Right forelimb (tissue), 1 donor: Measurements from ENCODE around the gene NOXA1.
"Not testable (repeated sequence)": the region's sequence is repeated elsewhere in the genome, so short reads cannot be mapped to it uniquely, and the experiment has no call there.

Experiments
- DNase-seq: peaks from one replicate; pipeline ENCODE4 v3.0.0-alpha.2; 2018

Gene NOXA1

GRCh38 chr9:137441289-137441934 is 18.2 kb downstream of the NOXA1 start, which contains the start of gene ENTPD8:
TSS of gene ENTPD8 (minus strand) at chr9:137441357. CDS start at chr9:137438285, 3,072 bp downstream.
- DNase-seq: peak; percentile 71

DNA sequence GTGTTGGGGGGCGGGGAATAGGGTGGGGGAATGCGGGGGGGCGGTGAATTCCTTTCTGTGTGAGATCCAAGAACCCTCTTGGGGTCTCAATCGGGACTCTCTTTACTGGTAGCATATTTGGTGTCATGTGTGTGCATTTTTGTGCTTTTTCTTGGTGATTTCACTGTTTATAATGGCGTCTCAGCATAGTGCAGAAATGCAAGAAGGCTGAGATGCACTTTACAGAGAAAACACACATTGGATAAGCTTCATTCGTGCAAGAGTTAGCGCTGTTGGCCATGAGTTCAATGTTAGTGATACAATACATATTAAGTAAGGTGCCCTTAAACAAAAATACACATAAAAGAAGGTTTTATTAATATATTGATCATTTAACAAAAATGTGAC is 18.7 kb downstream of the NOXA1 start:
- DNase-seq: no peak

GRCh38 chr9:137444106-137444790 is 21.1 kb downstream of the NOXA1 start:
- DNase-seq: no peak

DNA sequence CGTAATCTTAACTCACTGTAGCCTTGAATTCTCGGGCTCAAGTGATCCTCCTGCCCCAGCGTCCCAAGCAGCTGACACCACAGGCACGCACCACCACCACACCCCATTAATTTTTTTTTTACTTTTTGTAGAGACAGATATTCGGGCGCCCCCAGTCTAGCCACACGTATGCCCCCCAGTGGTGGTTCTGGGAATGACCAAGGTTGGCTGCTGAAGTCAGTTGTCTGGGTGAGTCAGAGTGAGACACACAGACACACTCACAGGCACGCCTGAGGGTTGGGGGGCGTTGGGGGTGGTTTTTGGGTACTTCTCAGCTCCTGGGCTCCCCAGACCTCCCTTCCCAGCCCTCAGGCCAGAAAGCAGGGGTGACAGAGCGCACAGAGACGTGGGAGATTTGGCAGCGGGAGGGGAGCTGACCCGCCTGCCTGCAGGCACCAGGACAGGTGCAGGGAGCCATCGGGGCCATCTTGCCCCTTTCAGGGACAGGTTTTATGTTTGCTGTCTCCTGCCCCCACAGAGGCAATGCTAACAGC is 22.1 kb downstream of the NOXA1 start:
- peak; percentile 84 for DNase-seq

DNA sequence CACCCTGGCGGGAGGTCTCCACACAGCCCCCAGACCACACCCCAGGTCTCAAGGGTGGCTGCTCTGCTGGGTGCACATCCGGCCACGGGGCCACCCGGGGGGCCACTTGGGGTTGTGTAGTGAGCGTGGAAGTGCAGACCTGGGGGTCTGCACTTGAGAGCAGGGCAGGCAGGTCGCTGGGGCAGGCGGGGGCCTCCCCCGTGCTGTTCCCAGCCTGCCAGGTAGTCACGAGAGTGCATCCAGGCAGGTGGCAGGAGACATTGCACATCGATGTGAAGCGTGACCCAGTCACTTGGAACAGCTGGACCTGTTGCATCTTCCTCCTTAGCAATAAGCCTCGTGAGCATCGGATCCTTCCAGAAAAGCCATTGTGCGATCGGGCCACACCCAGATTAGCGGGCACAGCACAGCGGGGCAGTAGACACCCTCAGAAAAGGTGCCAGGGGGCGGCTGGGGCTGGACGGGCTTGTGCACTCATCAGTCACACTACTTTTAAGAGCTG is 22.8 kb downstream of the NOXA1 start:
- DNase-seq: no peak

DNA sequence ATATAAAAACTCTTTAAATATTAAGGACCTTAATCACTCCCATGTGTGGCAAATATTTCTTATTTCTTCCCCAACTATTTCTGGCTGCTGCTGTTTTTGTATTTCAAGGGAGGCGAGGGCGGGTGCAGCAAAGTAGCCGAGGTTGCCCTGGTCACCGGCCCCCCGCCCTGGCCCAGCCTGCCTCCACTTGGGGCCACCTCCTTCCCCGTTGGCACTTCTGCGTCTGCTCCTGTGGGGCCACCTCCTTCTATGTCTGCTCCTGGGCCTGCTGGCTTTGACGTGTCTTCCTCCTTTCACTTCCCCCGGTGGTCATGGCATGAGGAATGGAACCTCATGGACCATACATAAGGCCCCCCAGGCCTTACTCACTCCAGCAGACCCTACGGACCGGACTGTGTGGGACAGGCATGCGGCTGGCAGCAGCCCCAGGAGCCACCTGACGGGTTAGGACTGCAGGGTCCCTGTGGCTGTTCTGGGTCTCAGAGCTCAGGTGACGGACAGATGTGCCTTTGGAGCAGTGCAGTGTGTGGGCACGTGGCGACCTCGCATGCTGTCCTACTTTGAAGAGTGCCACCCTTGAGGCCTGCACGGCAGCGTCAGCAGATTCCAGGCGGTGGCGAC is 23.8 kb downstream of the NOXA1 start:
- no peak for DNase-seq

DNA sequence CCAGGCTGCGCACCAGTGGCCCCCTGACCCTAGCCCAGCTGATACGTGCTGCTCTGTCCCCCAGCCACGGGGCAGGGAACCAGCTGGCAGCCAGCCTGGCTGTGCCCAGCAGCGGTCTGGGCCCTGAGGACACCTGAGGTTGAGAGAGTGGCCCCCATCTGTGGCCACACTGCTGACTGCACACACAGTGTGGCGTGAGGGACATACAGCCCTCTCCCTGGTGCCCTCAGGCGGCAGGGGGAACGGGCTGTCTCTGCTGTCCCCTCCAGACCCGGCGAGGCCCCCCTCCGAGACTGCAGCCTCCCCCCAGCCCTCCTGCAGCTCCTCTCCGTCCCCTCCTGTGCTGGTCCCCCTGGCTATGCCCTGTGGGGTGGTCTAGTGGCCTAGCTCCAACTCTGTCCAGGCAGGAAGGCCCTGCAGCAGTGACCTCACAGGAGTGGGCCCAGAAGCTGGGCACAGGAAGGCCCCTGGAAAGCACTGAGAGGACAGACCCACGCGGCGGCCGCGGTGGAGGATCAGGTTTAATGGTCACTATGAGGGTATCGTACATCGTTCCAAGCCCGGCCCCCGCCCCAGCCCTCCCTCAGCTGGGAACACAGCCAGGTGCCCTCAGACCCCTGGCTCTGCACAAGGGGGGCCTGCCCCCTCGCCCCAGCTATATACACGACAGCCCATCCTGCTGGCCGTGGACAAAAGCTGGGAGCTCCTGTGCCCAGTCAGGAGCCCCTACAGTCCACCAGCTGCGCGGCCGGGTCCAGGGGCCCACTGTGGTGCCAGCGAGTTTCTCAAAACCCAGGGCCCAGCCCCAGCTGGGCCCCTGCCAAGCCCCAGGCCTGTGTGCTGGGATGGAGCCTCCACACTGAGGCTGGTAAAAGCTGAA is 24.8 kb downstream of the NOXA1 start:
- DNase-seq: no peak

DNA sequence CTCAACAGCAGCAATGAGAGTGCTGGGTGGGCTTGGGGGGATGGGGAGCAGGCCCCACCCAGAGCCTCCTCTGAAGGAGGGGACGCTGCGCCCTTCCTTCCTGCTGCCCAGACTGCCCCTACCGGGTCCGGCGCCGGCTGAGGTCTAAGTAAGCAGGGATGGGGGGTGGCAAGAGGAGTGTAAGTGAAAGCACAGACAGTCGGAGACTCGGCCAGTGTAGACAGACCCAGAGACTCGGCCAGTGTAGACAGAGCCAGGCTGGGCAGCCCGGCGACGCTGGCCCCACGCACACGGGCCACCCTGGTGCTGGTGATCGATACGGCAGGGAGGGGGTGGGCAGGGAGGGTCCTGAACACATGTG is 25.4 kb downstream of the NOXA1 start:
- no peak for DNase-seq

DNA sequence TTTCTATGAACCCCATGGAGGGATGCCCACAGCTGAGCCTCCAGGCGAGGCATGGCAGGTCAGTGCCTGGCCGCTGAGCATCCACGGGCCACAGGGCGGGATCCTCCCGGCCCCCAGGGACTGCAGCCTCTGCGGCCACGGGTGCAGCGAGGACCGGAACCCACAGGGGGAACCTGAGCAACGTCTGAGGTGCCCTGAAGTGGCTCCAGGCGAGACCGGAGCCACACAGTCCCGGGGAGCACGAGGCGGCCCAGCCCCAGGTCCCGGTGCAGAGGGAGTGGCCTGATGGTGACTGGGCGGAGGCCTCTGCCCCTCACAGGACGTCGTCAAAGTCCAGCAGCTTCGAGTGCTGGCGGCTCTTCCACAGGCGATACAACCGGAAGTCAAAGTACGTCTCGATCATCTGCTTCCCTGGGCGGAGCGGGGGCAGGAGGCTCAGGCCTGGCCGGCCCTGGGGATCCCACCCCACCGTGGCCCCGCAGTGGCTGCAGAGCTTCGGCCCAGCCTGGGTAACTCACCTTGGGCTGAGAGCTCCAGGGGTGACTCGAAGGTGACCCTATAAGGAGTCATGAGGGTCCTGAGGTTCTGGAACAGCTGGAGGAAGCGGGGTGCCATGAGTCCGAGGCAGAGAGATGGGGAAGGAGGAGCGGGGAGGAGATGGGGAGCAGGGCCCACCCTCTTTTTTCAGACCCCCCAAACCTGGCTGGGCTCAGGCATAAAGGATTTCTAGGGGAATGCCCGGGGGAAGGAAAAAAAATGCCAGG is 26.1 kb downstream of the NOXA1 start:
- no peak for DNase-seq

DNA sequence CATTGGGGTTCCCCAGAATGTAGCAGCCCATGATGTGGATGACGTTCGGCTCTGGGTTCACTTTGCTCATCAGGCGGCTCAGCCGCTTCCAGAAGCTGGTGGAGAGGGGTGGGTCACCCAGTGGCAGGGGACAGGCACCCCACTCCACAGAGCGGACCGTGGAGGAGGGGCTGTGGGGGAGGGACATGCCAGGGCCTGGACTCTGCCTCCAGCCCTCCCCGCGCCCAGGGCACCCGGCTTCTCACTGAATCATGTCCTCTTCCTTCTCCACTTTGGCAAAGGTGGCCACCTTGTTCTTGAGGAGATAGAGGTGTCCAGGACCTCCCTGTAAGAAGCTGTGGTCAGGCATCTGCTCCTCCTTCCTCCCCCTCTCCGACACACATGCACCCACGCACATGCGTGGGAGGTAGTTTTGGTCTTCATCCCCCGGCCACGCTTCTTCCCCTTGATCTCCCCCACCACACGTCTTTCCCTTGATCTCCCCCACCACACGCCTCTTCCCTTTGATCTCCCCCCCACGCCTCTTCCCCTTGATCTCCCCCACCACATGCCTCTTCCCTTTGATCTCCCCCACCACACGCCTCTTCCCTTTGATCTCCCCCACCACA is 26.8 kb downstream of the NOXA1 start:
- DNase-seq: no peak

- not testable (repeated sequence) for DNase-seq
These were observed 27.5 kb downstream of the NOXA1 start for GRCh38 chr9:137450539-137451222.

- DNase-seq: not testable (repeated sequence)
These were observed 28.2 kb downstream of the NOXA1 start for GRCh38 chr9:137451264-137452005.

DNA sequence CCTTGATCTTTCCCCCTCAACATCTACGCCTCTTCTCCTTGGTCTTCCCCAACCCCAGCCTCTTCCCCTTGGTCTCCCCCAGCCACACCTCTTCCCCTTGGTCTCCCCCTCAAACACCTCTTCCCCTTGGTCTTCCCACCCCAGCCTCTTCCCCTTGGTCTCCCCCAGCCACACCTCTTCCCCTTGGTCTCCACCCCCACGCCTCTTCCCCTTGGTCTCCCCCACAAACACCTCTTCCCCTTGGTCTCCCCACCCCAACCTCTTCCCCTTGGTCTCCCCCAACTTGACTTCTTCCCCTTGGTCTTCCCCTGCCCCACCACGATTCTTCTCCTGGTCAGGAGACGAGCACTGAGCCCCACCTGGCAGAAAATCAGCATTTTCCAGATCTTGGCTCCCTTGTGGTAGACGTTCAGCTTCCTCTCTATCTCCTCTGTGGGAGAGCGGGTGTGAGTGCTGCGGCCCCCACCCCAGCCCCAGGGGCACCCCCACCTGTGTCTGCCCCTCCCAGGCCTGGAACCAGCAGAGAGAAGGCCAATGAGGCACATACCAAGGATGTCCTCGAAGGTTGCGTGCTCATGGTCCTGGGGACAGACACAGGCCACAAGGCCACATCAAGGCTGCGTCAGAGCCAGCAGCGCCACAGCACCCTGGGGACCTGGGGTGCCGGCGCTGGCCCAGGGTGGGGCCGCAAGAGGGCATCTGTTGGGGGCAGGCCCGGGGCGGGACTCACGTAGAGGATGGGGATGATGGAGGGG is 29.0 kb downstream of the NOXA1 start:
- DNase-seq: no peak

DNA sequence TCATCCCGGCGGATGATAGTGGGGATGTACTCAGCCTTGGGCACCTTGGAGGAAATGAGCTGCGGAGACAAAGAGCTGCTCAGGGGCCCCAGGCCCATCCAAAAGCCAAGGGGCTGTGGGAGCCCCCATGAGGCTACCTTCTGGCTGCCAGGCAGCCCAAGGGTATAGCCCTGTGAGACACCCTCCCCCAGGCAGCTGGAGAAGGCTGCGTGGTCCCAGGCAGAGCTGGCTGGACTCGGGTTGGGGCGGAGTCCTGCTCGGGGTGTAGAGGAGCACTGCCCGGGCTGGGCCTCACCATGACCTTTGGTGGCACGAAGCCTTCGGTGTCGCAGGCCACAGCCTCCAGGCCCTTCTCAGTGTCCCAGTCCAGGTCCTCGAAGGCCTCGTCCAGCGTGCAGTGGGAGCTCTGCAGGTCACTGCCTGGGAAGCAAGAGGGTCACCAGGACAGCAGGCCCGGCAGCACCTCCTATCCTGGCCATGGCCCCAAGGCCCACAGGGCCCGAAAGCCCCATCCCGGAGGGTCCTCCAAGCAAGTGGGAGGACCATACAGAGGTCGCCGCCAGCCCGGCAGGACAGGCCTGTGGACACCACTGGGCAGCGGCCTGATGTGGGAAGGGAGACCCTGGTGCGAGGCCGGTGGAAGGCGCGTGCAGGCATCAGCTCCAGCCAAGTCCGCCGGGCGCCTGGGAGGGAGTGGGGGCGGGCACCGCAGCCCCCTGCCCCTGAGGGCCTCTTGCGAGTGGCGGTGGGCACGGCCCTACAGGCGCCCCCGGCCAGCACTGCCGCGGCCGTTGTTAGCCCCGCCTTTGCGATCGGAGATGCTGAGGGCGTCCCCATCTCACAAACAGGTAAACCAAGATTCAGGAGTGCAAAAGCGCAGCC is 29.8 kb downstream of the NOXA1 start:
- no peak for DNase-seq

GRCh38 chr9:137453643-137454081 is 30.5 kb downstream of the NOXA1 start:
- peak; percentile 76 for DNase-seq

DNA sequence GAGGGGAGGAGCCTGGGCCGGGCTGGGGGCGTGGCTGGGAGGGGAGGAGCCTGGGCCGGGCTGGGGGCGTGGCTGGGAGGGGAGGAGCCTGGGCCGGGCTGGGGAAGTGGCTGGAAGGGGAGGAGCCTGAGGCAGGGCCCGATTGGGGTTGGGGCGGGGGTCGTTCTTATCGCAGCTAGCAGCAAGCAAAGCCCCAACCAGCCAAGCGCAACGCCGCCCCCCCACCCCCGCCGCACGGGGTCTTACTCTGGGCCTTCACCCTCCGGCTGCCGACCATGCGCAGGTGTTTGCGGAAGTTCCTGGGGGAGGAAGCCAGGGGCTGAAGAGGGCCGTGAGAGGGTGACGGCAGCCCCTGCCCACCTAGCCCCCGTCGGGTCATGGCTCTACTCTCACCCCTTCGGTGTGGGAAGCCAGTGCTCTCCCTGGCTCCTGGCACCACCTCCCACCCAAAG is 31.0 kb downstream of the NOXA1 start:
- DNase-seq: peak; percentile 68

- DNase-seq: peak; percentile 52
These were observed 31.6 kb downstream of the NOXA1 start for GRCh38 chr9:137454597-137455358.
